ENCODE results near the gene NFXL1. TPM values are rescaled to one million over a fixed set of nuclear protein-coding genes. Genes with fewer than 3 reads are reported as not detected.
A peak's percentile ranks its signal among the peaks of the same experiment; 100 is the strongest.

NFXL1 gene
- total RNA-seq, 1 experiment from 2014 or later = 10.7 TPM

- DNase-seq = no peak
- H3K36me3 ChIP-seq (replicated peaks; ENCODE audit: control insufficient read depth, insufficient read depth, low read length) = no peaks in the 10 kb centered on the region
- H3K4me3 ChIP-seq (ENCODE audit: insufficient read depth, low read depth, low read length) = no peak overlapping the region
- no peaks in the 10 kb centered on the region for H3K27me3 ChIP-seq (ENCODE audit: control insufficient read depth, insufficient read depth, low read length)
These were observed 54.1 kb downstream of the NFXL1 start for GRCh38 chr4:47860305-47860704.

GRCh38 chr4:47858006-47858405 lies 56.4 kb downstream of the NFXL1 start:
- H3K36me3 ChIP-seq (replicated peaks; ENCODE audit: control insufficient read depth, insufficient read depth, low read length) = no peaks in the 10 kb centered on the region
- H3K4me3 ChIP-seq (ENCODE audit: insufficient read depth, low read depth, low read length) = no peak overlapping the region
- H3K27me3 ChIP-seq (ENCODE audit: control insufficient read depth, insufficient read depth, low read length) = no peaks in the 10 kb centered on the region
- DNase-seq = no peak

- no peak for DNase-seq
- no peaks in the 10 kb centered on the region for H3K27me3 ChIP-seq (ENCODE audit: control insufficient read depth, insufficient read depth, low read length)
- H3K4me3 ChIP-seq (ENCODE audit: insufficient read depth, low read depth, low read length) = no peak overlapping the region
- H3K36me3 ChIP-seq (replicated peaks; ENCODE audit: control insufficient read depth, insufficient read depth, low read length) = no peaks in the 10 kb centered on the region
These were observed 57.7 kb downstream of the NFXL1 start for GRCh38 chr4:47856713-47857112.

- Histone ChIP-seq H3K36me3 (replicated peaks; ENCODE audit: control insufficient read depth, insufficient read depth, low read length) (peaks cover 1% of the 10 kb centered on the region), H3K27me3 (ENCODE audit: control insufficient read depth, insufficient read depth, low read length) (no peaks in the 10 kb centered on the region), H3K4me3 (ENCODE audit: insufficient read depth, low read depth, low read length) (no peak overlapping the region)
- no peak for DNase-seq
These were observed 59.0 kb downstream of the NFXL1 start for GRCh38 chr4:47855350-47855749.

GRCh38 chr4:47852136-47852535 lies 62.2 kb downstream of the NFXL1 start:
- Histone ChIP-seq H3K4me3 (ENCODE audit: insufficient read depth, low read depth, low read length) (no peak overlapping the region), H3K36me3 (replicated peaks; ENCODE audit: control insufficient read depth, insufficient read depth, low read length) (peaks cover 4% of the 10 kb centered on the region)
- DNase-seq = no peak

GRCh38 chr4:47849466-47849865 lies 64.9 kb downstream of the NFXL1 start:
- H3K27me3 ChIP-seq (ENCODE audit: control insufficient read depth, insufficient read depth, low read length) = no peaks in the 10 kb centered on the region

More at GRCh38 chr4:47852136-47852535, 62.2 kb downstream of the NFXL1 start:
- H3K27me3 ChIP-seq (ENCODE audit: control insufficient read depth, insufficient read depth, low read length) = no peaks in the 10 kb centered on the region

GRCh38 chr4:47848041-47848440 lies 66.3 kb downstream of the NFXL1 start:
- peaks cover 4% of the 10 kb centered on the region for H3K36me3 ChIP-seq (replicated peaks; ENCODE audit: control insufficient read depth, insufficient read depth, low read length)
- H3K27me3 ChIP-seq (ENCODE audit: control insufficient read depth, insufficient read depth, low read length) = no peaks in the 10 kb centered on the region
- no peak for DNase-seq
- H3K4me3 ChIP-seq (ENCODE audit: insufficient read depth, low read depth, low read length) = no peak overlapping the region

More at GRCh38 chr4:47849466-47849865, 64.9 kb downstream of the NFXL1 start:
- Histone ChIP-seq H3K4me3 (ENCODE audit: insufficient read depth, low read depth, low read length) (no peak overlapping the region), H3K36me3 (replicated peaks; ENCODE audit: control insufficient read depth, insufficient read depth, low read length) (peaks cover 4% of the 10 kb centered on the region)
- no peak for DNase-seq

- DNase-seq = no peak
- Histone ChIP-seq H3K36me3 (replicated peaks; ENCODE audit: control insufficient read depth, insufficient read depth, low read length) (no peaks in the 10 kb centered on the region; the same call in 1 of the 2 replicates), H3K4me3 (ENCODE audit: insufficient read depth, low read depth, low read length) (no peak overlapping the region), H3K27me3 (ENCODE audit: control insufficient read depth, insufficient read depth, low read length) (peaks cover 4% of the 10 kb centered on the region)
These were observed 71.4 kb downstream of the NFXL1 start for GRCh38 chr4:47842985-47843384.

GRCh38 chr4:47840291-47840690 lies 74.1 kb downstream of the NFXL1 start:
- DNase-seq = no peak
- Histone ChIP-seq H3K4me3 (ENCODE audit: insufficient read depth, low read depth, low read length) (no peak overlapping the region), H3K36me3 (replicated peaks; ENCODE audit: control insufficient read depth, insufficient read depth, low read length) (no peaks in the 10 kb centered on the region; the same call in 1 of the 2 replicates), H3K27me3 (ENCODE audit: control insufficient read depth, insufficient read depth, low read length) (peaks cover 17% of the 10 kb centered on the region)

GRCh38 chr4:47839259-47839658 lies 75.1 kb downstream of the NFXL1 start:
- Histone ChIP-seq H3K27me3 (ENCODE audit: control insufficient read depth, insufficient read depth, low read length) (peaks cover 17% of the 10 kb centered on the region), H3K36me3 (replicated peaks; ENCODE audit: control insufficient read depth, insufficient read depth, low read length) (no peaks in the 10 kb centered on the region; the same call in 1 of the 2 replicates), H3K4me3 (ENCODE audit: insufficient read depth, low read depth, low read length) (no peak overlapping the region)
- peak; percentile 23 for DNase-seq

- Histone ChIP-seq H3K27me3 (ENCODE audit: control insufficient read depth, insufficient read depth, low read length) (peaks cover 17% of the 10 kb centered on the region), H3K36me3 (replicated peaks; ENCODE audit: control insufficient read depth, insufficient read depth, low read length) (no peaks in the 10 kb centered on the region; the same call in 1 of the 2 replicates), H3K4me3 (ENCODE audit: insufficient read depth, low read depth, low read length) (no peak overlapping the region)
- peak; percentile 35 for DNase-seq
These were observed 75.9 kb downstream of the NFXL1 start for GRCh38 chr4:47838445-47838844.

- H3K36me3 ChIP-seq (replicated peaks; ENCODE audit: control insufficient read depth, insufficient read depth, low read length) = no peaks in the 10 kb centered on the region; the same call in 1 of the 2 replicates
- DNase-seq = peak; percentile 17
- H3K27me3 ChIP-seq (ENCODE audit: control insufficient read depth, insufficient read depth, low read length) = peaks cover 17% of the 10 kb centered on the region
- H3K4me3 ChIP-seq (ENCODE audit: insufficient read depth, low read depth, low read length) = peak within 1 kb of the TSS; percentile 61
These were observed 76.5 kb downstream of the NFXL1 start, which contains the start of gene CORIN for GRCh38 chr4:47837908-47838294. CORIN (minus strand) TSS chr4:47838067; CDS start chr4:47837949, 118 bp downstream.

GRCh38 chr4:47837094-47837907 lies 77.1 kb downstream of the NFXL1 start:
- peaks cover 17% of the 10 kb centered on the region for H3K27me3 ChIP-seq (ENCODE audit: control insufficient read depth, insufficient read depth, low read length)
- peak overlapping the region; percentile 61 for H3K4me3 ChIP-seq (ENCODE audit: insufficient read depth, low read depth, low read length)
- H3K36me3 ChIP-seq (replicated peaks; ENCODE audit: control insufficient read depth, insufficient read depth, low read length) = no peaks in the 10 kb centered on the region
- DNase-seq = peak; percentile 72

GRCh38 chr4:47836641-47837093 lies 77.7 kb downstream of the NFXL1 start:
- Histone ChIP-seq H3K4me3 (ENCODE audit: insufficient read depth, low read depth, low read length) (peak overlapping the region; percentile 61), H3K36me3 (replicated peaks; ENCODE audit: control insufficient read depth, insufficient read depth, low read length) (no peaks in the 10 kb centered on the region), H3K27me3 (ENCODE audit: control insufficient read depth, insufficient read depth, low read length) (peaks cover 17% of the 10 kb centered on the region)
- peak; percentile 81 for DNase-seq

- DNase-seq = peak; percentile 16
- H3K27me3 ChIP-seq (ENCODE audit: control insufficient read depth, insufficient read depth, low read length) = peaks cover 17% of the 10 kb centered on the region
- no peaks in the 10 kb centered on the region for H3K36me3 ChIP-seq (replicated peaks; ENCODE audit: control insufficient read depth, insufficient read depth, low read length)
- H3K4me3 ChIP-seq (ENCODE audit: insufficient read depth, low read depth, low read length) = no peak overlapping the region
These were observed 78.9 kb downstream of the NFXL1 start for GRCh38 chr4:47835494-47835893.
